A673 (cell line): ENCODE data around the gene ATP23.

Experiments used
- EZH2 ChIP-seq: fragments of 200-600 bp; sonication (generic); IDR thresholded peaks from 2 replicates; pipeline ENCODE4 v1.6.1; 2017; ENCODE audit warnings: borderline replicate concordance, low read depth, mild to moderate bottlenecking, mixed read lengths, antibody characterized with exemption, low read length; ENCODE audit not compliant: poor library complexity, severe bottlenecking
- TF ChIP-seq, protein P1 (sequence below): fragments of 300-800, 200-600 bp; sonication (generic); conservative IDR thresholded peaks from 2 replicates; pipeline ENCODE4 v1.5.1; 2017; ENCODE audit warnings: low read depth, mild to moderate bottlenecking, antibody characterized with exemption, low read length, moderate library complexity, mixed read lengths

DNA sequence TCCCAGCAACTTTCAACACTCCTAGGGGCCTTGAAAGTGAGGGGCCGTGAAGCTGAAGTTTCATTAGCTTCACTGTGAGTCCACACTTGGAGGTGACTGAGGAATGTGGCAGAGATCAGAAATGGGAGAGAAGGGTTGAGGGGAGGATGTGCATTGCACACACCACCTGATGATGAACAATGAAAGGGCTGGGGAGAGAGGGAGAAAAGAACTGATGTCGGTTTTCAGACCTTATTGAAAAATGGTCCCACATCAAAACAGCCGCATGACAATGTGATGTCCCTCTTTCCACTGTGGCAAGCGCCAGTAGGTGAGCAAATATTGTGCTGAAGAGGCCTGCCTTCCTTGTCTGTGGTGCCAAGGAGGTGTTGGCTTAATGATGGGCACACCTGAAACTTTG, 32.3 kb upstream of the ATP23 start:
- TF ChIP-seq, protein P1, sequence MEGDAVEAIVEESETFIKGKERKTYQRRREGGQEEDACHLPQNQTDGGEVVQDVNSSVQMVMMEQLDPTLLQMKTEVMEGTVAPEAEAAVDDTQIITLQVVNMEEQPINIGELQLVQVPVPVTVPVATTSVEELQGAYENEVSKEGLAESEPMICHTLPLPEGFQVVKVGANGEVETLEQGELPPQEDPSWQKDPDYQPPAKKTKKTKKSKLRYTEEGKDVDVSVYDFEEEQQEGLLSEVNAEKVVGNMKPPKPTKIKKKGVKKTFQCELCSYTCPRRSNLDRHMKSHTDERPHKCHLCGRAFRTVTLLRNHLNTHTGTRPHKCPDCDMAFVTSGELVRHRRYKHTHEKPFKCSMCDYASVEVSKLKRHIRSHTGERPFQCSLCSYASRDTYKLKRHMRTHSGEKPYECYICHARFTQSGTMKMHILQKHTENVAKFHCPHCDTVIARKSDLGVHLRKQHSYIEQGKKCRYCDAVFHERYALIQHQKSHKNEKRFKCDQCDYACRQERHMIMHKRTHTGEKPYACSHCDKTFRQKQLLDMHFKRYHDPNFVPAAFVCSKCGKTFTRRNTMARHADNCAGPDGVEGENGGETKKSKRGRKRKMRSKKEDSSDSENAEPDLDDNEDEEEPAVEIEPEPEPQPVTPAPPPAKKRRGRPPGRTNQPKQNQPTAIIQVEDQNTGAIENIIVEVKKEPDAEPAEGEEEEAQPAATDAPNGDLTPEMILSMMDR, result no peak
- TF ChIP-seq EZH2, result no peak
